Lower lobe of right lung (tissue), 2 donors: Measurements from ENCODE around the gene TUBGCP2. TPM values are rescaled to one million over a fixed set of nuclear protein-coding genes. Genes with fewer than 3 reads are reported as not detected.
A peak's percentile ranks its signal among the peaks of the same experiment; 100 is the strongest.

Experiments used
- ATAC-seq, 2 donors: fragments of 200-7000 bp; cut with Tn5 transposase; one replicate each; pipeline ENCODE4 v1.9.1; 2020 to 2022; ENCODE audit warnings: mild to moderate bottlenecking in 2 of 2, moderate library complexity in 2 of 2
- DNase-seq: peaks from one replicate; pipeline ENCODE4 v3.0.0-alpha.2; 2020
- H3K27ac ChIP-seq: fragments of 200-600 bp; one replicate; pipeline ENCODE4 v1.8.0; 2022
- H3K27me3 ChIP-seq: fragments of 200-600 bp; one replicate; pipeline ENCODE4 v1.8.0; 2022; ENCODE audit warnings: low read depth
- H3K36me3 ChIP-seq: fragments of 200-600 bp; one replicate; pipeline ENCODE4 v1.8.0; 2022; ENCODE audit warnings: mild to moderate bottlenecking
- H3K4me1 ChIP-seq: fragments of 200-600 bp; one replicate; pipeline ENCODE4 v1.8.0; 2022
- H3K4me3 ChIP-seq: fragments of 200-600 bp; one replicate; pipeline ENCODE4 v1.8.0; 2022; ENCODE audit warnings: mild to moderate bottlenecking
- H3K9me3 ChIP-seq: fragments of 200-600 bp; one replicate; pipeline ENCODE4 v1.8.0; 2022
- CTCF ChIP-seq: fragments of 200-600 bp; IDR thresholded peaks from one replicate; pipeline ENCODE4 v1.8.0; 2022; ENCODE audit warnings: antibody characterized with exemption, mild to moderate bottlenecking
- intact Hi-C: fragments of 100-400 bp; cut with DNase I; formaldehyde crosslinking; loops from one replicate; pipeline ENCODE4 v1.11.0; 2022
- total RNA-seq: library from RNA; stranded (reverse); fragmentation: NEBNext Ultra II Directional; extraction: Animal tissue kit (Norgen Biotek cat#: 25700); gene quantifications from one replicate; pipeline ENCODE4 v1.2.1, GENCODE V29; 2021
- donor health status: DM: no; HTN: yes; CAD: no; lungs with severe emphysema.

TUBGCP2 gene
- total RNA-seq, 1 donor from 2014 or later = 54.5 TPM

- Histone ChIP-seq H3K9me3 (no peaks in the 10 kb centered on the region), H3K4me3 (no peak overlapping the region), H3K36me3 (no peaks in the 10 kb centered on the region), H3K4me1 (peaks cover 12% of the 10 kb centered on the region), H3K27me3 (peaks cover 44% of the 10 kb centered on the region), H3K27ac (no peak overlapping the region)
- TF ChIP-seq CTCF = no peak
- no peak for DNase-seq
- intact Hi-C loops = no loop called here
- ATAC-seq = peak in 1 of 2 donors; percentile 10
Measured at GRCh38 chr10:133245439-133246235, 63.0 kb downstream of the TUBGCP2 start.

GRCh38 chr10:133243593-133243992, 65.1 kb downstream of the TUBGCP2 start:
- intact Hi-C loops = no loop called here
- no peak for TF ChIP-seq CTCF
- no peak for DNase-seq
- Histone ChIP-seq H3K4me3 (no peak overlapping the region), H3K27ac (no peak overlapping the region), H3K9me3 (no peaks in the 10 kb centered on the region), H3K36me3 (no peaks in the 10 kb centered on the region), H3K4me1 (peaks cover 12% of the 10 kb centered on the region), H3K27me3 (peaks cover 61% of the 10 kb centered on the region)
- ATAC-seq = no peak

- H3K36me3 ChIP-seq = no peaks in the 10 kb centered on the region
- no peak for TF ChIP-seq CTCF
- H3K4me1 ChIP-seq = peaks cover 12% of the 10 kb centered on the region
- DNase-seq = no peak
- peaks cover 69% of the 10 kb centered on the region for H3K27me3 ChIP-seq
- intact Hi-C loops = no loop called here
- H3K9me3 ChIP-seq = no peaks in the 10 kb centered on the region
- H3K27ac ChIP-seq = no peak overlapping the region
- no peak for ATAC-seq
- no peak overlapping the region for H3K4me3 ChIP-seq
Measured at GRCh38 chr10:133242611-133243356, 65.9 kb downstream of the TUBGCP2 start.

GRCh38 chr10:133241501-133242205, 67.0 kb downstream of the TUBGCP2 start:
- Histone ChIP-seq H3K4me3 (peak overlapping the region; percentile 41), H3K36me3 (no peaks in the 10 kb centered on the region), H3K27ac (no peak overlapping the region), H3K27me3 (peaks cover 80% of the 10 kb centered on the region), H3K4me1 (peaks cover 23% of the 10 kb centered on the region), H3K9me3 (no peaks in the 10 kb centered on the region)
- intact Hi-C loops = no loop called here
- TF ChIP-seq CTCF = no peak
- ATAC-seq (no peak), DNase-seq (no peak)

GRCh38 chr10:133239990-133240389, 68.7 kb downstream of the TUBGCP2 start:
- H3K36me3 ChIP-seq = no peaks in the 10 kb centered on the region
- peaks cover 32% of the 10 kb centered on the region for H3K4me1 ChIP-seq
- peaks cover 86% of the 10 kb centered on the region for H3K27me3 ChIP-seq
- no peak for TF ChIP-seq CTCF
- no peak overlapping the region for H3K27ac ChIP-seq
- no peak overlapping the region for H3K4me3 ChIP-seq
- intact Hi-C loops = no loop called here
- DNase-seq = no peak
- ATAC-seq = no peak
- H3K9me3 ChIP-seq = no peaks in the 10 kb centered on the region
